Ishikawa (cell line): ENCODE results near the gene GAK.

Experiments
- CEBPB ChIP-seq: IDR thresholded peaks from 2 replicates; pipeline ENCODE4 v1.6.1; 2012
- CREB1 ChIP-seq: IDR thresholded peaks from 2 replicates; pipeline ENCODE4 v1.6.1; 2012; ENCODE audit warnings: low read depth
- EGR1 ChIP-seq: IDR thresholded peaks from 2 replicates; pipeline ENCODE4 v1.6.1; 2012
- EP300 ChIP-seq: IDR thresholded peaks from 2 replicates; pipeline ENCODE4 v1.6.1; 2012; ENCODE audit warnings: borderline replicate concordance
- FOXM1 ChIP-seq: IDR thresholded peaks from 2 replicates; pipeline ENCODE4 v1.6.1; 2012; ENCODE audit warnings: low read depth, borderline replicate concordance
- MAX ChIP-seq: IDR thresholded peaks from 2 replicates; pipeline ENCODE4 v1.6.1; 2012
- NFIC ChIP-seq: IDR thresholded peaks from 2 replicates; pipeline ENCODE4 v1.6.1; 2012
- RAD21 ChIP-seq: IDR thresholded peaks from 2 replicates; pipeline ENCODE4 v1.6.1; 2012; ENCODE audit warnings: low read depth
- REST ChIP-seq: IDR thresholded peaks from 2 replicates; pipeline ENCODE4 v1.6.1; 2012; ENCODE audit warnings: low read depth, mild to moderate bottlenecking
- TAF1 ChIP-seq: IDR thresholded peaks from 2 replicates; pipeline ENCODE4 v1.6.1; 2012; ENCODE audit warnings: low read depth, mild to moderate bottlenecking
- TCF12 ChIP-seq: IDR thresholded peaks from 2 replicates; pipeline ENCODE4 v1.6.1; 2012; ENCODE audit warnings: low read depth
- TEAD4 ChIP-seq: IDR thresholded peaks from 2 replicates; pipeline ENCODE4 v1.6.1; 2012
- USF1 ChIP-seq: IDR thresholded peaks from 2 replicates; pipeline ENCODE4 v1.6.1; 2012
- YY1 ChIP-seq: IDR thresholded peaks from 2 replicates; pipeline ENCODE4 v1.6.1; 2012; ENCODE audit warnings: low read depth

- TF ChIP-seq REST, result no peak
- no peak for TF ChIP-seq EP300
- TF ChIP-seq MAX, result no peak
- no peak for TF ChIP-seq FOXM1
- TF ChIP-seq CREB1, result no peak
- no peak for TF ChIP-seq TCF12
- TF ChIP-seq USF1, result no peak
- no peak for TF ChIP-seq NFIC
- no peak for TF ChIP-seq TAF1
- no peak for TF ChIP-seq TEAD4
- no peak for TF ChIP-seq CEBPB
- no peak for TF ChIP-seq RAD21
- TF ChIP-seq YY1, result no peak
- TF ChIP-seq EGR1, result no peak
Observed at GRCh38 chr4:845233-845835, 86.8 kb downstream of the GAK start.
